ENCODE results near the gene LCOR. TPM values are rescaled to one million over a fixed set of nuclear protein-coding genes. Genes with fewer than 3 reads are reported as not detected.

LCOR gene
- total and polyA plus RNA-seq, 2 of the 13 experiments (the other 11 are each of a cell fraction or from before 2014, with no cell fraction given): 12.4 to 23.7 TPM

DNA sequence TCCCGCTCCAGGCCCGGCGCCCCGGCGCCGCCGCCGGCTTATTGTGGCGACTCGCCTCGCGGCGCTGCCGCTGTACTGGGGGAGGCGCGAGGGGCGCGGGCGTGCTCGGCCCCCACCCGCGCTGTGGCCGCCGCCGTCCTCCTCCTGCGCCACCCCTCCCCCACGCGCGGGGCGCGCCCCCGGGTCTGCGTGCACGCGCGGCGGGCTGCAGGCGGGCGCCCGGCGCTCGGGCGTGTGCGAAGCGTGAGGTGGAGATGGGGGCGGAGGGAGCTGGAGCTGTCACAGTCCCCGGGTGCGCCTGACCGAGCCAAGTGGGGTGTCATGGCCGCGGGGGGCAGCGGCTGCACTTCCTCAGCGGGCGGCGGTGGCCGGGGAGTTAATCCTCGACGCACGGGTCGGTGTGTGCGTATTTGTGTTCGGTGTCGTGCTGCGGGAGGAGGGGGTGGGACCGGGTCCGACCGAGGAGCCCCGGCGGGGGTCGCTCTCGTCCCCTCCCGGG, 672 bp downstream of the LCOR start (continued):
- TF ChIP-seq, protein P1, sequence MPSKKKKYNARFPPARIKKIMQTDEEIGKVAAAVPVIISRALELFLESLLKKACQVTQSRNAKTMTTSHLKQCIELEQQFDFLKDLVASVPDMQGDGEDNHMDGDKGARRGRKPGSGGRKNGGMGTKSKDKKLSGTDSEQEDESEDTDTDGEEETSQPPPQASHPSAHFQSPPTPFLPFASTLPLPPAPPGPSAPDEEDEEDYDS (CRISPR knock-in tag; IDR thresholded peaks at IDR 0.05): no peak
- no peak for TF ChIP-seq FOSL1 (CRISPR knock-in tag; IDR thresholded peaks at IDR 0.05; ENCODE audit: borderline replicate concordance)
- TF ChIP-seq RCOR2 (CRISPR knock-in tag; IDR thresholded peaks at IDR 0.05): no peak
- no peak for TF ChIP-seq ZFP1 (CRISPR knock-in tag; IDR thresholded peaks at IDR 0.05)
- TF ChIP-seq ZSCAN9 (CRISPR knock-in tag; IDR thresholded peaks at IDR 0.05; ENCODE audit: borderline replicate concordance): peak; percentile 14; the same call in 1 of the 2 replicates
- TF ChIP-seq TMF1 (CRISPR knock-in tag; IDR thresholded peaks at IDR 0.05; ENCODE audit: low read depth): no peak
- no peak; the same call in 1 of the 2 replicates for TF ChIP-seq TBX2 (CRISPR knock-in tag; IDR thresholded peaks at IDR 0.05; ENCODE audit: borderline replicate concordance)
- no peak for TF ChIP-seq RORA (CRISPR knock-in tag; IDR thresholded peaks at IDR 0.05)
- no peak for TF ChIP-seq ZBTB20 (CRISPR knock-in tag; IDR thresholded peaks at IDR 0.05; ENCODE audit: borderline replicate concordance, low read depth)
- no peak for TF ChIP-seq ZNF772 (CRISPR knock-in tag; IDR thresholded peaks at IDR 0.05)
- no peak for TF ChIP-seq ZNF496 (CRISPR knock-in tag; IDR thresholded peaks at IDR 0.05; ENCODE audit: insufficient replicate concordance)
- TF ChIP-seq FOXK2 (IDR thresholded peaks at IDR 0.05): no peak
- TF ChIP-seq REPIN1 (CRISPR knock-in tag; IDR thresholded peaks at IDR 0.05; ENCODE audit: borderline replicate concordance, low read depth): no peak
- TF ChIP-seq PAX8 (CRISPR knock-in tag; IDR thresholded peaks at IDR 0.05; ENCODE audit: borderline replicate concordance): no peak
- no peak for TF ChIP-seq PAF1 (CRISPR knock-in tag; IDR thresholded peaks at IDR 0.05)
- no peak for TF ChIP-seq CEBPZ (IDR thresholded peaks at IDR 0.05; ENCODE audit: low read length)
- no peak for TF ChIP-seq EP300 (IDR thresholded peaks at IDR 0.05; ENCODE audit: low read depth in 2 of 2, low read length in 2 of 2)
- TF ChIP-seq EP300 (CRISPR knock-in tag; IDR thresholded peaks at IDR 0.05; ENCODE audit: borderline replicate concordance): no peak
- no peak for TF ChIP-seq ZNF710 (CRISPR knock-in tag; IDR thresholded peaks at IDR 0.05; ENCODE audit: borderline replicate concordance)
- no peak for TF ChIP-seq FLYWCH1 (CRISPR knock-in tag; IDR thresholded peaks at IDR 0.05)
- TF ChIP-seq ZZZ3 (CRISPR knock-in tag; IDR thresholded peaks at IDR 0.05; ENCODE audit: borderline replicate concordance): no peak
- TF ChIP-seq ZNF768 (CRISPR knock-in tag; IDR thresholded peaks at IDR 0.05): no peak
- no peak for TF ChIP-seq ZFP36L2 (CRISPR knock-in tag; IDR thresholded peaks at IDR 0.05)
- TF ChIP-seq, protein P2, sequence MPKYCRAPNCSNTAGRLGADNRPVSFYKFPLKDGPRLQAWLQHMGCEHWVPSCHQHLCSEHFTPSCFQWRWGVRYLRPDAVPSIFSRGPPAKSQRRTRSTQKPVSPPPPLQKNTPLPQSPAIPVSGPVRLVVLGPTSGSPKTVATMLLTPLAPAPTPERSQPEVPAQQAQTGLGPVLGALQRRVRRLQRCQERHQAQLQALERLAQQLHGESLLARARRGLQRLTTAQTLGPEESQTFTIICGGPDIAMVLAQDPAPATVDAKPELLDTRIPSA (CRISPR knock-in tag; IDR thresholded peaks at IDR 0.05; ENCODE audit: borderline replicate concordance): no peak
- no peak for TF ChIP-seq RXRB (CRISPR knock-in tag; IDR thresholded peaks at IDR 0.05; ENCODE audit: borderline replicate concordance)
